Natural killer cell (primary cell): ENCODE data around the gene RCCD1. TPM values are rescaled to one million over a fixed set of nuclear protein-coding genes. Genes with fewer than 3 reads are reported as not detected.

Source experiments
- ATAC-seq, 3 donors: fragments of 150-1000 bp in 2 of 3; fragments of 200-7000 bp in 1 of 3; cut with Tn5 transposase; 1 replicate in 1 of 3; 2 replicates in 2 of 3; pipeline ENCODE4 v1.10.0; 2021; ENCODE audit warnings: mild to moderate bottlenecking in 2 of 3, moderate library complexity in 2 of 3
- DNase-seq, 2 donors: peaks; one replicate each; pipeline versions ENCODE4 v3.0.0 to v3.0.0-alpha.2; 2013 to 2021; ENCODE audit warnings: mixed read lengths in 1 of 2
- H3K27ac ChIP-seq: one replicate; pipeline ENCODE4 v1.5.1; 2013; ENCODE audit warnings: mild to moderate bottlenecking, low read length
- H3K27me3 ChIP-seq: one replicate; pipeline ENCODE4 v1.6.1; 2013; ENCODE audit warnings: low read length; ENCODE audit not compliant: control insufficient read depth, insufficient read depth
- H3K36me3 ChIP-seq: one replicate; pipeline ENCODE4 v1.6.1; 2013; ENCODE audit warnings: low read length; ENCODE audit not compliant: control insufficient read depth, insufficient read depth
- H3K4me1 ChIP-seq: one replicate; pipeline ENCODE4 v1.6.1; 2013; ENCODE audit warnings: low read length; ENCODE audit not compliant: control insufficient read depth, insufficient read depth
- H3K4me3 ChIP-seq: one replicate; pipeline ENCODE4 v1.5.1; 2013; ENCODE audit warnings: low read length
- H3K9me3 ChIP-seq: one replicate; pipeline ENCODE4 v1.6.1; 2013; ENCODE audit warnings: low read length; ENCODE audit not compliant: control insufficient read depth, insufficient read depth
- H3K27ac Mint-ChIP-seq, 2 donors: one replicate each; pipeline ENCODE4 v1.8.0; 2022; ENCODE audit warnings: mild to moderate bottlenecking in 2 of 2, mixed read lengths in 2 of 2, moderate library complexity in 1 of 2
- H3K27me3 Mint-ChIP-seq, 2 donors: one replicate each; pipeline ENCODE4 v1.8.0; 2022; ENCODE audit warnings: low read depth in 2 of 2, mixed read lengths in 2 of 2
- H3K36me3 Mint-ChIP-seq: one replicate; pipeline ENCODE4 v1.8.0; 2022; ENCODE audit warnings: mixed read lengths
- H3K4me1 Mint-ChIP-seq, 2 donors: one replicate each; pipeline ENCODE4 v1.8.0; 2022; ENCODE audit warnings: mixed read lengths in 2 of 2
- H3K4me3 Mint-ChIP-seq: one replicate; pipeline ENCODE4 v1.8.0; 2022; ENCODE audit warnings: mild to moderate bottlenecking, moderate library complexity, mixed read lengths
- H3K9me3 Mint-ChIP-seq, 2 donors: one replicate each; pipeline ENCODE4 v1.8.0; 2022; ENCODE audit warnings: mixed read lengths in 2 of 2
- WGBS: methylation state at CpG from one replicate; pipeline ENCODE4 v1.1.7; 2013; ENCODE audit warnings: missing lambda C conversion rate; ENCODE audit not compliant: insufficient coverage; 5-methylcytosine and 5-hydroxymethylcytosine counted together
- intact Hi-C: fragments of 100-400 bp; cut with micrococcal nuclease; formaldehyde crosslinking; loops from one replicate; pipeline ENCODE4 v1.14.2; 2022
- total RNA-seq, 4 donors: library from RNA; stranded (reverse); fragments of 120-200 nt in 1 of 4; gene quantifications; one replicate each; pipeline versions ENCODE4 v1.2.3 to v1.2.4, GENCODE V29; 2013 to 2022
- TF ChIP-seq, protein P1 (sequence below): fragments of 200-600 bp; IDR thresholded peaks from one replicate; pipeline ENCODE4 v1.8.0; 2022; ENCODE audit warnings: antibody characterized with exemption

The RCCD1 gene
- total RNA-seq, 3 donors from 2014 or later (not counting 1 experiment from before 2014, with no cell fraction given): 4.2 to 5.4 (median 5.1) TPM

DNA sequence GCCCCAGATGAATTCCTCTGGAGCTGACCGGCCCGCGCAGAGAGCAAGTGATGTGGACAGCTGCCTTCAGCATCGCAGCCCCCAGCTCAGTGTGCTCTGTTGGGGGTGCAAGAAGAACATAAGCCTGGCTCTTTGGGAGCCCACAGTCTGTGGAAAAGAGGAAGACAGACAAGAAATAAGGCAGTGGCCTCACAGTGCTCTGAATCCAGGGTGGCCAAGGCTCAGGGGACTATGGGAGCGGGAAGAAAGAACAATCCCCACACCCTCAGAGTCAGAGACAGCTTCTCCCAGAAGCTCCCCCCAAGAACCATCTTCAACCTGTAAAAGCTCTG lies 22.1 kb upstream of the RCCD1 start:
- Histone ChIP-seq H3K27ac (peak overlapping the region; percentile 88), H3K9me3 (no peaks in the 10 kb centered on the region), H3K4me1 (peaks cover 55% of the 10 kb centered on the region), H3K36me3 (no peaks in the 10 kb centered on the region), H3K27me3 (no peaks in the 10 kb centered on the region), H3K4me3 (peak overlapping the region; percentile 77)
- H3K4me3 Mint-ChIP-seq: peak overlapping the region; percentile 94
- WGBS: 17% methylated on average over 5 of the region's 5 CpGs
- no peak for DNase-seq
- no peaks in the 10 kb centered on the region for H3K9me3 Mint-ChIP-seq
- no peak for ATAC-seq
- H3K36me3 Mint-ChIP-seq: no peaks in the 10 kb centered on the region
- no peaks in the 10 kb centered on the region for H3K27me3 Mint-ChIP-seq
- peaks cover 53 to 62% of the 10 kb centered on the region in 2 donors for H3K4me1 Mint-ChIP-seq
- intact Hi-C loops: loop anchor here (1.0 kb wide), 1 partner anchor 30 kb away; no protein-coding TSS in a partner anchor
- TF ChIP-seq, protein P1, sequence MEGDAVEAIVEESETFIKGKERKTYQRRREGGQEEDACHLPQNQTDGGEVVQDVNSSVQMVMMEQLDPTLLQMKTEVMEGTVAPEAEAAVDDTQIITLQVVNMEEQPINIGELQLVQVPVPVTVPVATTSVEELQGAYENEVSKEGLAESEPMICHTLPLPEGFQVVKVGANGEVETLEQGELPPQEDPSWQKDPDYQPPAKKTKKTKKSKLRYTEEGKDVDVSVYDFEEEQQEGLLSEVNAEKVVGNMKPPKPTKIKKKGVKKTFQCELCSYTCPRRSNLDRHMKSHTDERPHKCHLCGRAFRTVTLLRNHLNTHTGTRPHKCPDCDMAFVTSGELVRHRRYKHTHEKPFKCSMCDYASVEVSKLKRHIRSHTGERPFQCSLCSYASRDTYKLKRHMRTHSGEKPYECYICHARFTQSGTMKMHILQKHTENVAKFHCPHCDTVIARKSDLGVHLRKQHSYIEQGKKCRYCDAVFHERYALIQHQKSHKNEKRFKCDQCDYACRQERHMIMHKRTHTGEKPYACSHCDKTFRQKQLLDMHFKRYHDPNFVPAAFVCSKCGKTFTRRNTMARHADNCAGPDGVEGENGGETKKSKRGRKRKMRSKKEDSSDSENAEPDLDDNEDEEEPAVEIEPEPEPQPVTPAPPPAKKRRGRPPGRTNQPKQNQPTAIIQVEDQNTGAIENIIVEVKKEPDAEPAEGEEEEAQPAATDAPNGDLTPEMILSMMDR: peak; percentile 68
- peak overlapping the region; percentile 97 for H3K27ac Mint-ChIP-seq

DNA sequence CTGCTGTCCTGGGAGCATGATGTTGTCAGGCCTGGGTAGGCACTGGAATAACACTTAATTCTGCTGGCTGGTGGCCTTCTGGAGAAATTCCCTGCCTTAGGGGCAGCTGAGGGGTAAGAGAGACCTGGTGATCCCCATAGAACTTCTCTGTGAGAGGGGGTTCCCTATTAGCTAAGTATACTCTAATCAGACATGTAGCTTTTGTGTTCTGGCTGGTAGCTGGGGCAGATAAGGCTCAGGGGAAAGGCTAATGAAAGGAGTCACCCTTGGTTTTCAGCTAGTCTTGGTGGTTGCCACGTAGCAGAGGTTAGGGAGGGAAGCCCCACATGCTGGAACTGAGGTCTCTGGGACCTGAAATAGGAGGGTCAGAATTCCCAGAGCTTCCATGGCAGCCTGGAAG lies 21.4 kb upstream of the RCCD1 start:
- intact Hi-C loops: no loop called here
- H3K9me3 Mint-ChIP-seq: no peaks in the 10 kb centered on the region
- Histone ChIP-seq H3K27me3 (no peaks in the 10 kb centered on the region), H3K27ac (no peak overlapping the region), H3K4me3 (no peak overlapping the region), H3K4me1 (peaks cover 55% of the 10 kb centered on the region), H3K9me3 (no peaks in the 10 kb centered on the region), H3K36me3 (peaks cover 2% of the 10 kb centered on the region)
- H3K27ac Mint-ChIP-seq: peak overlapping the region; percentile 41 to 97
- H3K4me1 Mint-ChIP-seq: peaks cover 53 to 62% of the 10 kb centered on the region in 2 donors
- H3K36me3 Mint-ChIP-seq: no peaks in the 10 kb centered on the region
- no peaks in the 10 kb centered on the region for H3K27me3 Mint-ChIP-seq
- TF ChIP-seq, protein P1: no peak
- peak overlapping the region; percentile 50 for H3K4me3 Mint-ChIP-seq
- no peak for ATAC-seq
- WGBS: 78% methylated on average over 1 of the region's 1 CpG
- DNase-seq: no peak

DNA sequence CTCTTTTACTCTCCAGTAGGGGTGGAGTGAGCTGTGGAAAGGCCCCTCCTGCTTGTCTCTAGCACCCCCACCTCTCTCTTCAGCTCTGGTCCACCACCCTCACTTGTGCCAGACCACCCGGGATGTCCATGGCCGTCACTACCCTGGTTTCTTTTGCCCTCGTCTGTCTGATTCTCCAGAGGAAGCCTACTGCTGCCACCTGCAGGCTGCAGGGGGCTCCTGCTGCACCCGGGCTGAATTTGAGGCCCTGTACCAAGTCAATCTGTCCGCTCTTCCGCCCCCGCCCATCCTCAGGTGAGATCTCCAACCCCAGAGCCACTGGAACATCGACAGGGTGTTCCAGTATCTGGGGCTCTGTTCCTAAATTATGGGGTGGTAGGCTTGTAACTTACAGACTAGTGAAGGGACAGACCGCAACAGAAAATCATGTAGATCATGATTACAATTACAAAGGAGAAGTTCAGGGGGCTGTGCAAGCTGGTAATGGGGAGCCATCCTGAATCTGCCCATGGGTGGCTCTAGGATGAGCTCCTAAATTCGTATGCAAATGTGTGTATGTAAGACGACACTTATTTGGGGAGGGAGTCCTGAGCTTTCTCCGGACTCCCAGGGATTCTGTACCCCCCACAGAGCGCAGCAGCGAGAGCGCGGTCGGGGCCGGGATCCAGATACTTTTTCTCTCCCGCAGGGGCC lies 20.3 kb upstream of the RCCD1 start:
- peak overlapping the region; percentile 93 for H3K4me3 Mint-ChIP-seq
- under 1% methylated on average over 19 of the region's 19 CpGs for WGBS

More for the DNA sequence above, 20.3 kb upstream of the RCCD1 start:
- Mint-ChIP-seq H3K27ac (peak overlapping the region; percentile 89 to 91), H3K36me3 (no peaks in the 10 kb centered on the region), H3K9me3 (no peaks in the 10 kb centered on the region), H3K27me3 (no peaks in the 10 kb centered on the region), H3K4me1 (peaks cover 52 to 60% of the 10 kb centered on the region in 2 donors)
- H3K27ac ChIP-seq: peak overlapping the region; percentile 27
- TF ChIP-seq, protein P1: peak; percentile 85
- ATAC-seq: peak; percentile 37 to 57 (median 42)
- peak overlapping the region; percentile 67 for H3K4me3 ChIP-seq
- peaks cover 4% of the 10 kb centered on the region for H3K36me3 ChIP-seq
- intact Hi-C loops: loop anchor here (2.0 kb wide), 3 partner anchors 20 to 286 kb away; partner anchors contain the start of genes BLM and RCCD1
- no peaks in the 10 kb centered on the region for H3K9me3 ChIP-seq
- peak; percentile 79 to 92 for DNase-seq
- H3K27me3 ChIP-seq: no peaks in the 10 kb centered on the region
- H3K4me1 ChIP-seq: peaks cover 51% of the 10 kb centered on the region
